ENCODE measurements around the gene PCGF2.

Gene PCGF2

DNA sequence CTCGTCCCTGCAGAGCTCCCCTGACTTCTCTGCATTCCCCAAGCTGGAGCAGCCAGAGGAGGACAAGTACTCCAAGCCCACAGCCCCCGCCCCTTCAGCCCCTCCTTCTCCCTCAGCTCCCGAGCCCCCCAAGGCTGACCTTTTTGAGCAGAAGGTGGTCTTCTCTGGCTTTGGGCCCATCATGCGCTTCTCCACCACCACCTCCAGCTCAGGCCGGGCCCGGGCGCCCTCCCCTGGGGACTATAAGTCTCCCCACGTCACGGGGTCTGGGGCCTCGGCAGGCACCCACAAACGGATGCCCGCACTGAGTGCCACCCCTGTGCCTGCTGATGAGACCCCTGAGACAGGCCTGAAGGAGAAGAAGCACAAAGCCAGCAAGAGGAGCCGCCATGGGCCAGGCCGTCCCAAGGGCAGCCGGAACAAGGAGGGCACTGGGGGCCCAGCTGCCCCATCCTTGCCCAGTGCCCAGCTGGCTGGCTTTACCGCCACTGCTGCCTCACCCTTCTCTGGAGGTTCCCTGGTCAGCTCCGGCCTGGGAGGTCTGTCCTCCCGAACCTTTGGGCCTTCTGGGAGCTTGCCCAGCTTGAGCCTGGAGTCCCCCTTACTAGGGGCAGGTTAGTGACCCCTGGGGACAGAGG is 31.6 kb downstream of the PCGF2 start:
- no peak for DNase-seq

DNA sequence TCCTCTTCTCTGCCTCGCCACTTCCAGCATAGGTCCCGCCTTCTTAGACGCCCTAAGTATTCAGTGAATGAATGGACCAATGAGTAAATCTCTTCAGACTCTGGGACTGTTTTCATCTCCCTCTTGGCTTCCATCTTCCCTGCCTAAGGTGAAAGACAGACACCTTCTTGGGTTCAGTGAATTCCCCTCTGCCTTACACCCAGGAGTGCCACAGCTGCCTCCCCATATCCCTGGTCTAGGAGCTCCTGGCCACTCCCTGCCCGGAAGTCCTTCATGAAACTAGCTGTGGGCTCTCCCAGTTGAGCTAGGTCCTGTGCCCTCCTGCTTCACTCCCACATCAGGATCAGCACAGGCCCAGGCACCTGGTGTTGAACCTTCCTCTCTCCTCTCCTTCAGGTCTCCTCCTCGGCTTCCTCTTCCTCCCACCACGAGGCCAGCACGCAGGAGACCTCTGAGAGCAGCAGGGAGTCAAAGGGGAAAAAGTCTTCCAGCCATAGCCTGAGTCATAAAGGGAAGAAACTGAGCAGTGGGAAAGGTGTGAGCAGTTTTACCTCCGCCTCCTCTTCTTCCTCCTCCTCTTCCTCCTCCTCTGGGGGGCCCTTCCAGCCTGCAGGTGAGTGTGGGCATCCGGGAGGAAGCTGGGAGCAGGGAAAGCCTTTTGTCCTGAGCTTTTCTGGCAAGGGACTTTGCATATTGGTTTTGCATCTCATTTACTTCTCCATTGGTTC is 32.8 kb downstream of the PCGF2 start:
- no peak for DNase-seq

GRCh38 chr17:38713456-38714075 is 34.6 kb downstream of the PCGF2 start:
- DNase-seq = no peak

DNA sequence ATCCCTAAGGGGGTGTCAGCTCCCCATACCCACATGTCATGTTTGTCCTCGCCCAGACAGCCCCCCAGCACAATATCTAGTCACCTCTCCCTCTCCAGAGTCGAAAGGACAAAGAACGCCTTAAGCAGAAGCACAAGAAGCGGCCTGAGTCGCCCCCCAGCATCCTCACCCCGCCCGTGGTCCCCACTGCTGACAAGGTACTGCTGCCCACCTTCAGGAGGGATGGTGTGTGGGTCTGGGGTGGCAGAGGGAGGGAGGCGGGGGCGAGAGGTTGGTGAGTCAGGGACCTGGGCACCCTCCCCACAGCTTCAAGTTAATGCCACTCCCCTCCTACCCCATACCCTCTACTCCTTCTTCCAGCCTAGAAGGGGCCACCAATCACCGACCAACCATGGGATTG is 35.5 kb downstream of the PCGF2 start:
- DNase-seq = no peak

- no peak for DNase-seq
These were observed 36.2 kb downstream of the PCGF2 start for GRCh38 chr17:38711792-38712571.

GRCh38 chr17:38710985-38711384 is 37.2 kb downstream of the PCGF2 start:
- DNase-seq = no peak

DNA sequence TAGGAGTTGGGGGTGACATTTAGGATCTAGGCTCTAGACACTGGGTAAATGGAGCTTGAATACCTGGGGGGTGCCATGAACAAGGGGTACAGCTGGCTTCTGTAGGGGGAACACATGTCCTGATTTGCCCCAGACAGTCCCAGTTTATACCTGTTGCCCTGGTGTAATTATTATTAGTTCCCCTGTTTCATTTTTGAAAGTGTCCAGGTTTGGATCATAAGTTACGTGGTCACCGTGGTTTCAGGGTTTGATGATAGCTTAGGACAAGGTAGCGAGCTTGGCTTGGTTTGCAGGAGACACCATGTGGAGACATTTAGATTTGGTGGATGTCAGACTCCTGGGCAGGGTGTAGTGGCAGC is 37.6 kb downstream of the PCGF2 start:
- no peak for DNase-seq

- DNase-seq = no peak
These were observed 38.1 kb downstream of the PCGF2 start for GRCh38 chr17:38709864-38710603.

GRCh38 chr17:38709104-38709820 is 38.9 kb downstream of the PCGF2 start:
- no peak for DNase-seq

DNA sequence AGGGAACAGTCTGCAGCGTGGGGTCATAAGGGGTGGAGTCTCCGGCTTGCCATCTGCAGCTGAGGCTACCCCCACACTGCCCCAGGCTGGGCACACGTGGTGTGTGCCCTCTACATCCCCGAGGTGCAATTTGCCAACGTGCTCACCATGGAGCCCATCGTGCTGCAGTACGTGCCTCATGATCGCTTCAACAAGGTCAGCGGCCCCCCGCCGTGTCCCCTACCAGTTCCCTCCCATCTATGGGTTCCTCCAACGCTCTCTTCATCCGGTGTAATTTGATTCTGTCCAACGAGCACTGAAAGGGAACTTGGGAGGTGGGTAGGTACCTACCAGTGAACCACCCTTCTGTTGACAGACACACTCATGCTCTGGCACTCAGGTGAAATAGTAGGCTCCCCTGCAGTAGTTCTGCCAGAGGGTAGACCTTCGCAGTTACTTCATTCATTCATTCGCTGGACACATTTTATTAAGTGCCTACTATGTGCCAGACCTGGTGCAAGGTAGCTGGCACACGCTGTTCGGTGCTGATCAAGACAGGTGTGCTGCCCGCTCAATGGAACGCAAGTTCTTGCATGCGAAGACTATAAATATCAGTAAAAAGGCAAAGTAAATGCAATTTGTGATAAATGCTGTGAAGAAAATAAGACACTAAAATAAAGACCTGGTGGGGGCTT is 40.3 kb downstream of the PCGF2 start:
- DNase-seq = no peak

DNA sequence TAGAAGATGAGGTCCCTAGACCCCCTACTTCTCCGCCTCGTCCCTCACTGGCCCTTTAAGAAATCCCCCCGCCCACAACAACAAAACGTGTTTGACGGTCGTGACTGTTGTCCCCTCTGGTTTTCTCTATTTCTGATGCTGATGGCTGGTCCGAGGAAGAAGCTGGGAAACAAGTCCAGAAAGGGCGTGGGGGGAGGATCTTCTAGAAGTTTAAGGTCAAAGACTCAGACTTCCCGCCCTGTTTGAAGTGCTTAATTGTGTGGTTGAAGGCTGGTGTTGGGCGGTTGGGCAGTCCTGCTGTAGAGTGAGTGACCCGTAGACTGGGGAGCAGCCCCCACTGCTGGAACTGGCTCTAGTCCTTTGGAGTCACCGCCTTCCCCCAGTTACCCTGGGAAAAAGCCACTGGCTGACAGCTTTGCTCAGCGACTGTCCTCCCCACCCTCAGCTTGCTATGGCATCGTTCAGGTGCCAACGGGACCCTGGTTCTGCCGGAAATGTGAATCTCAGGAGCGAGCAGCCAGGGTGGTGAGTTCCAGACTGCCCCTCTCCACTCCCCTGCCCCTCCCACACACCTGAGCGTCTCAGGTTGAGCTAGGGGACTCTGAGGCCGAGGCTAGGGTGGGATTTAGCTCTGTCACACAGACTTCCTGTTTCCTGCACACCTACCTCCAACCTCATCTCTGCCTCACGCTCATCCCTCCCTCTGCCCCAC is 41.5 kb downstream of the PCGF2 start:
- DNase-seq = no peak

DNA sequence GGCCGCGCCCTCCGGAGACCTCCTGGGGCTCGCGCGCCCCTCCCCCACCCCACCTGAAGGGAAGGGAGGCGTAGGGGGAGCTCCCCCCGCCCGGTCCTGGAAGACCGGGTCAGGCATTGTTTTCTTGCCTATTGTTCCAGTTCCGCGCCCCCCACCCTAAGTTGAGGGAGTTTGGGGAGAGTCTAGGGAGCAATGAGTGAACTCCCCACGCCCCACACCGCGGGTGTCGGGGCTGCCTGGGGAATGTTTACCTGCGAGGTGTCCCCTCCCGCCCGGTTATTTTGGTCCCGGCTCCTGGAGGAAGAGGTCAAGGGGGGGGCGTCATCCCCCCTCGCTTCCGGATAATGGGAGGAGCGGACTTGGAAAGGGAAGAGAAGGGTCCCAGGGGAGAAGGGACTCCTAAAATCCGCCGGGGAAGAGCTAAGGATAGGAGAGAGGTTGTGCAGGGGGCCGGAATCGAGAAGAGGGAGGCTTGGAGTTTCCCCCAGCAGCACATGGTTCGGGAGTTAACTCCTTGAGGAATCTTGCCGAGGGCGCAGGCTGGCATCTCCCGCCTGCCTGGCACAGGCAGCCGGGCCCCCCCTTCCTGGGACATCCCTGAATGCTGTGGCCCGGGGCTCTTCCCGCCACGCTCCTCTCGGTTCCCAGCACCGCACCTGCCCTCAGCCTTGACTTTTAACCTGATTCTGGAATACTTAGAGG is 42.2 kb downstream of the PCGF2 start:
- DNase-seq = peak; percentile 32

GRCh38 chr17:38705523-38705802 is 42.7 kb downstream of the PCGF2 start:
- DNase-seq = no peak

DNA sequence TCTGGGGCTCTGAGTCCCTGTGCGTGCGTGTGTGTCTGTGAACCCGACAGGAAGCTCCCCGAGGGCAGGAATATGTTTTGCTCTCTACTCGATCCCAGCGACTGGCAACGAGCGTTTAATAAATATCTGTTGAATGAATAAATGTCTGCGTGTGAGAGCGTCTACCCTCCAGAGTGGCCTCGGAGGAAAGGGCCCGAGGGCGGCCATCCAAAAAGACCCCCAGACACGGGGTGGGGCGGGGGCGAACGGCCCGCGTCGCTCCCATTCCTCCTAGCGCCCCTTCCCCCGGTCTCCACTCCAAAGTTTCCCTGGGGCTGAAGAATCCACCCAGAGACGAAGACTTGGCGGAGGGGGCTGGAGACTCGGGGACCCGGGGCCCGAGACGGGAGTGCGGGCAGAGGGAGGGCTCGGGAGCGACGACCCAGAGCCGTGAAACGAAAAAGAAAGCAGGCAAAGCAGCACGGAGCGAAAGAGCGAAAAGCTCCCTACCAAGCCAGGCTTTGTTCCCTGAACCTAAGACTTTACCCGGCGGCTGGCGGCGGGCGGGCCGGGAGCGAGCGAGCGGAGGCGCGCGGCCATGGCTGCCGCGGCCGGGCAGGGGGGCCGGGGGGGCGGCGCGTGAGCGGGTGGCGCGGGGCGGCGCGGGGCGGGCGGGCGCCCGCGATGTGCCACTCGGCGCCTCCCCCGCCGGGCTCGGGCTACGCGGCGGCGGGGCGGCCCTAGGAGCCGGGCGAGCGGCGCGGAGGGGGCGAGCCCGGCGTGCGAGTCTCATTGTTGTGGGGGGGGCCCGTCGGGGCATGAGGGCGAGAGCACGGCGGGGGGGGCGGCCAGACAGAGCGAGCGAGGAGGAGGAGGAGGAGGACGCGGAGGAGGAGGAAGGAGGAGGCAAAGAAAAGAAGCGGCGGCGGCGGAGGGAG is 43.3 kb downstream of the PCGF2 start, which contains the start of gene MLLT6:
Gene MLLT6, plus strand, starts transcription at position 668 of the 917 bp plus-strand sequence. CDS start 360 bp downstream, outside the sequence.
- peak; percentile 39 for DNase-seq

GRCh38 chr17:38703742-38704605 is 44.2 kb downstream of the PCGF2 start:
- peak; percentile 71 for DNase-seq

- DNase-seq = no peak
These were observed 45.0 kb downstream of the PCGF2 start for GRCh38 chr17:38702916-38703741.
